ENCODE data around the gene CES2.

DNA sequence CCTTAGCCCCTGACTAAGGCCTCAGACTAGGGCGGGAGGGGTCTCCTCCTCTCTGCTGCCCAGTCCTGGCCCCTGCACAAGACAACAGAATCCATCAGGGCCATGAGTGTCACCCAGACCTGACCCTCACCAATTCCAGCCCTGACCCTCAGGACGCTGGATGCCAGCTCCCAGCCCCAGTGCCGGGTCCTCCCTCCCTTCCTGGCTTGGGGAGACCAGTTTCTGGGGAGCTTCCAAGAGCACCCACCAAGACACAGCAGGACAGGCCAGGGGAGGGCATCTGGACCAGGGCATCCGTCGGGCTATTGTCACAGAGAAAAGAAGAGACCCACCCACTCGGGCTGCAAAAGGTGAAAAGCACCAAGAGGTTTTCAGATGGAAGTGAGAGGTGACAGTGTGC, 38.4 kb downstream of the CES2 start:
- TF ChIP-seq FOXP2 (optimal IDR thresholded peaks at IDR 0.05; ENCODE audit: control extremely low read depth, extremely low read length, insufficient read depth), result no peak
- no peak for TF ChIP-seq POLR2AphosphoS5 (IDR thresholded peaks at IDR 0.05; ENCODE audit: borderline replicate concordance, low read depth, low read length)
- no peak for TF ChIP-seq EZH2 (IDR thresholded peaks at IDR 0.05)

Data from SK-N-MC (cell line).